Naive B cell (primary cell): ENCODE results near the gene SFTA2. TPM values are rescaled to one million over a fixed set of nuclear protein-coding genes. Genes with fewer than 3 reads are reported as not detected.
"Not testable (repeated sequence)": the region's sequence is repeated elsewhere in the genome, so short reads cannot be mapped to it uniquely, and the experiment has no call there.

Source experiments
- ATAC-seq, 2 donors: fragments of 150-1000 bp; cut with Tn5 transposase; 2 replicates each; pipeline ENCODE4 v1.10.0; 2021; ENCODE audit warnings: low read depth in 2 of 2, mild to moderate bottlenecking in 2 of 2, moderate library complexity in 2 of 2
- DNase-seq: peaks from one replicate; pipeline ENCODE4 v3.0.0; 2022
- H3K27ac Mint-ChIP-seq, 6 donors: one replicate each; pipeline ENCODE4 v1.8.0; 2020 to 2022; ENCODE audit warnings: mild to moderate bottlenecking in 6 of 6, mixed read lengths in 6 of 6, moderate library complexity in 5 of 6, inconsistent platforms in 2 of 6
- H3K27me3 Mint-ChIP-seq, 3 donors: one replicate each; pipeline ENCODE4 v1.8.0; 2021 to 2022; ENCODE audit warnings: mixed read lengths in 3 of 3, mild to moderate bottlenecking in 1 of 3
- H3K36me3 Mint-ChIP-seq, 2 donors: one replicate each; pipeline ENCODE4 v1.8.0; 2020 to 2022; ENCODE audit warnings: mixed read lengths in 2 of 2, inconsistent platforms in 1 of 2, mild to moderate bottlenecking in 1 of 2
- H3K4me1 Mint-ChIP-seq, 3 donors: one replicate each; pipeline ENCODE4 v1.8.0; 2020 to 2022; ENCODE audit warnings: mixed read lengths in 3 of 3, inconsistent platforms in 1 of 3, mild to moderate bottlenecking in 1 of 3, moderate library complexity in 1 of 3
- H3K4me3 Mint-ChIP-seq, 8 donors: one replicate each; pipeline ENCODE4 v1.8.0; 2020 to 2022; ENCODE audit warnings: mild to moderate bottlenecking in 8 of 8, mixed read lengths in 8 of 8, moderate library complexity in 8 of 8, inconsistent platforms in 2 of 8
- H3K9me3 Mint-ChIP-seq, 7 donors: one replicate each; pipeline ENCODE4 v1.8.0; 2020 to 2022; ENCODE audit warnings: mixed read lengths in 7 of 7, mild to moderate bottlenecking in 5 of 7, inconsistent platforms in 2 of 7, moderate library complexity in 1 of 7
- polyA plus RNA-seq, 6 donors: library from polyadenylated mRNA; unstranded; fragments of 300-500 nt; fragmentation: Illumina TruSeq; gene quantifications; one replicate each; pipeline ENCODE4 v1.2.3, GENCODE V29; 2021; ENCODE audit warnings: low read depth in 6 of 6

SFTA2 gene
- polyA plus RNA-seq, 6 donors from 2014 or later = 0.38 TPM; not detected in 5

DNA sequence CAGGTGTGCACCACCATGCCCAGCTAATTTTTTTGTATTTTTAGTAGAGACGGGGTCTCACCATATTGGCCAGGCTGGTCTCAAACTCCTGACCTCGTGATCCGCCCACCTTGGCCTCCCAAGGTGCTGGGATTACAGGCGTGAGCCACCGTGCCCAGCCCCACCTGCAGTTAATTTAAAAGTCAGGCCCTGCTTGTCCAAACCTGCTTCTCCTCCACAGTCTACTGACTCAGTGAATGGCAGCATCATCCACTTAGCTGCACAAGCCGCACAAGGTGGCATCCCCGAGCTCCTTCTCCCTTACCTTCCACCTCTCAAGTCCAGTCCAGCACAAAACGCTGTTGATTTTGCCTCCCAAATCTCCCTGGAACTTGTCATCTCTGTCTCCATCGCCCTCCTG is 29.8 kb downstream of the SFTA2 start:
- not testable (repeated sequence) for H3K9me3 Mint-ChIP-seq, DNase-seq, H3K36me3 Mint-ChIP-seq, H3K27me3 Mint-ChIP-seq, ATAC-seq
- H3K4me1 Mint-ChIP-seq = peaks cover 8 to 34% (median 11%) of the 10 kb centered on the region in 3 donors
- peak overlapping the region in 6 of 8 donors; percentile 13 to 86 (median 60) for H3K4me3 Mint-ChIP-seq
- peak overlapping the region in 3 of 6 donors; percentile 6 to 84 (median 34) for H3K27ac Mint-ChIP-seq

DNA sequence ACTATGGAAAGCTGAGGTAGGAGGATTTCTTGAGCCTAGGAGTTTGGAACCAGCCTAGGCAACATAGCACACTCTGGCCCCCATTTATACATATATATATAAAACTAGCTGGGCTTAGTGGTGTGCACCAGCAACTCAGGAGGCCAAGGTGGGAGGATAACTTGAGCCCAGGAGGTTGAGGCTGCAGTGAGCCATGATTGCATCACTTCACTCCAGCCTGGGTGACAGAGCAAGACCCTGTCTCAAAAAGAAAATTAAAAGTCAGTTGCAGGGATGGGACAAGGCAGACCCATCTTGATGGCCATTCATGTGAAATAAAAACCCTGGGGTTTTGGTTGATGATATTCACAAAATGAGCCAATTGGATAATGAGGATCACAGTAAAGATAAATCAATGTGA is 30.5 kb downstream of the SFTA2 start:
- H3K36me3 Mint-ChIP-seq = peaks cover 0 to 10% of the 10 kb centered on the region in 2 donors

DNA sequence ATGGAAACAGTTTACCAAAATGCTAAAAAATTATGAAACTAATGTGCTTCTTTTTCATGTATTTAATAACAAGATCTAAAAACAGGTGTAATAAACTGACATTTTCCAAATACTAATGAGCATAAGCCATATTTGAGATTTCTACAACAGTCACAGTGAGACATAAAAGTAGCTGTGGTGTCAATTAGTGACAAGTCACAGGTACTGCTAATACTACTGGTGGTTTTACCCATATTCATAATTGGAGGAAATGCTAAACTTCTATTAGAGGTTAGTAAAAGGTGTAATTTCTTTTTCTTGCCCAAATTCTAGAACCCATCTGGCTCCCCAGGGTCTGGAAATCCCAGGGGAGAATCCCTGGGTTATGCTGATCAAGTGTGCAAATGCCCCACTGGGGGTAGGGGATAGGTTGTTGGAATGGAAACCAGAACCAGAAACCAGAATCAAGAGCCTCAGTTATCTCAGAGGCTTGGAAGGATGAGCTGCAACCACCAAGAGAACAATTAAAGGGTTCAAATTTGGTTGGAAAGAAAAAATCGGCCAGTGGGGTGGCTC is 31.0 kb downstream of the SFTA2 start:
- Mint-ChIP-seq H3K4me3 (peak overlapping the region in 1 of 8 donors; percentile 5), H3K4me1 (peaks cover 10 to 30% (median 11%) of the 10 kb centered on the region in 3 donors), H3K36me3 (peaks cover 0 to 13% of the 10 kb centered on the region in 2 donors), H3K27me3 (no peaks in the 10 kb centered on the region), H3K9me3 (no peaks in the 10 kb centered on the region), H3K27ac (peak overlapping the region in 1 of 6 donors; percentile 7)
- ATAC-seq = no peak
- DNase-seq = no peak

More for the DNA sequence above, 30.5 kb downstream of the SFTA2 start:
- DNase-seq (no peak), ATAC-seq (no peak)
- Mint-ChIP-seq H3K9me3 (no peaks in the 10 kb centered on the region), H3K27ac (no peak overlapping the region), H3K4me1 (peaks cover 8 to 31% (median 11%) of the 10 kb centered on the region in 3 donors), H3K4me3 (no peak overlapping the region), H3K27me3 (no peaks in the 10 kb centered on the region)

- DNase-seq (no peak), ATAC-seq (no peak)
- no peaks in the 10 kb centered on the region for H3K9me3 Mint-ChIP-seq
- peaks cover 11 to 28% (median 17%) of the 10 kb centered on the region in 3 donors for H3K4me1 Mint-ChIP-seq
- H3K4me3 Mint-ChIP-seq = peak overlapping the region in 1 of 8 donors; percentile 15
- peak overlapping the region in 2 of 6 donors; percentile 15 to 96 for H3K27ac Mint-ChIP-seq
- peaks cover 5 to 31% of the 10 kb centered on the region in 2 donors for H3K36me3 Mint-ChIP-seq
- no peaks in the 10 kb centered on the region for H3K27me3 Mint-ChIP-seq
Measured at GRCh38 chr6:30898750-30899360, 33.1 kb downstream of the SFTA2 start.

DNA sequence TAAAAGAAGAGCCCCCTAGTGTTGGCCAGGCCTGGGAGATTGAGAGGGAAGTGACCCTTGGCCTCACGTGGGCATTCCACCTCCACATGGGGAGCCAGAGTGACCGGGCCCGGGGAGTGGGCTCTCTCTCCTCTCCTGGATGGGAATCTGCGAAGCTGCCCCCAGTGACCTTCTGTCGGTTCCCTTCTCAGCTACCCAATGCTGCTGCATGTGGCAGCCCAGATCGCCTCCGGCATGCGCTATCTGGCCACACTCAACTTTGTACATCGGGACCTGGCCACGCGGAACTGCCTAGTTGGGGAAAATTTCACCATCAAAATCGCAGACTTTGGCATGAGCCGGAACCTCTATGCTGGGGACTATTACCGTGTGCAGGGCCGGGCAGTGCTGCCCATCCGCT is 34.1 kb downstream of the SFTA2 start:
- no peaks in the 10 kb centered on the region for H3K27me3 Mint-ChIP-seq
- H3K9me3 Mint-ChIP-seq = no peaks in the 10 kb centered on the region
- DNase-seq (no peak), ATAC-seq (no peak)
- H3K4me1 Mint-ChIP-seq = peaks cover 8 to 20% (median 16%) of the 10 kb centered on the region in 3 donors
- no peak overlapping the region for H3K4me3 Mint-ChIP-seq
- H3K36me3 Mint-ChIP-seq = peaks cover 5 to 35% of the 10 kb centered on the region in 2 donors
- no peak overlapping the region for H3K27ac Mint-ChIP-seq

DNA sequence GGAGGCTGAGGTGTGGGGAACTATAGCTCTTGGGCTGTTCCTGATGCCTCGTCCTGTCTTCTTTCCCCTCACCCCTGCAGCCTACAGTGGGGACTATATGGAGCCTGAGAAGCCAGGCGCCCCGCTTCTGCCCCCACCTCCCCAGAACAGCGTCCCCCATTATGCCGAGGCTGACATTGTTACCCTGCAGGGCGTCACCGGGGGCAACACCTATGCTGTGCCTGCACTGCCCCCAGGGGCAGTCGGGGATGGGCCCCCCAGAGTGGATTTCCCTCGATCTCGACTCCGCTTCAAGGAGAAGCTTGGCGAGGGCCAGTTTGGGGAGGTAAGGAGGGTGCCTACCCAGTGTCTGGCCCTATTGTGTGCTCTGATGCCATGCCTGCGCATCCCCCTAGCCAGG is 35.4 kb downstream of the SFTA2 start:
- Mint-ChIP-seq H3K9me3 (no peaks in the 10 kb centered on the region), H3K4me1 (peaks cover 0 to 15% (median 8%) of the 10 kb centered on the region in 3 donors), H3K4me3 (no peak overlapping the region), H3K27me3 (no peaks in the 10 kb centered on the region), H3K36me3 (peaks cover 9 to 42% of the 10 kb centered on the region in 2 donors), H3K27ac (peak overlapping the region in 1 of 6 donors; percentile 7)
- no peak for ATAC-seq
- no peak for DNase-seq

- DNase-seq (no peak), ATAC-seq (no peak)
- no peak overlapping the region for H3K4me3 Mint-ChIP-seq
- H3K36me3 Mint-ChIP-seq = peaks cover 9 to 45% of the 10 kb centered on the region in 2 donors
- H3K27ac Mint-ChIP-seq = peak overlapping the region in 1 of 6 donors; percentile 28
- no peaks in the 10 kb centered on the region for H3K9me3 Mint-ChIP-seq
- peaks cover 0 to 18% (median 3%) of the 10 kb centered on the region in 3 donors for H3K4me1 Mint-ChIP-seq
- H3K27me3 Mint-ChIP-seq = no peaks in the 10 kb centered on the region
Measured at GRCh38 chr6:30895343-30895742, 36.6 kb downstream of the SFTA2 start.

- H3K9me3 Mint-ChIP-seq = no peaks in the 10 kb centered on the region
- peaks cover 9 to 50% of the 10 kb centered on the region in 2 donors for H3K36me3 Mint-ChIP-seq
- peaks cover 0 to 20% (median 7%) of the 10 kb centered on the region in 3 donors for H3K4me1 Mint-ChIP-seq
- ATAC-seq (no peak), DNase-seq (no peak)
- no peak overlapping the region for H3K4me3 Mint-ChIP-seq
- no peaks in the 10 kb centered on the region for H3K27me3 Mint-ChIP-seq
- H3K27ac Mint-ChIP-seq = peak overlapping the region in 1 of 6 donors; percentile 28
Measured at GRCh38 chr6:30894935-30895334, 37.0 kb downstream of the SFTA2 start.

DNA sequence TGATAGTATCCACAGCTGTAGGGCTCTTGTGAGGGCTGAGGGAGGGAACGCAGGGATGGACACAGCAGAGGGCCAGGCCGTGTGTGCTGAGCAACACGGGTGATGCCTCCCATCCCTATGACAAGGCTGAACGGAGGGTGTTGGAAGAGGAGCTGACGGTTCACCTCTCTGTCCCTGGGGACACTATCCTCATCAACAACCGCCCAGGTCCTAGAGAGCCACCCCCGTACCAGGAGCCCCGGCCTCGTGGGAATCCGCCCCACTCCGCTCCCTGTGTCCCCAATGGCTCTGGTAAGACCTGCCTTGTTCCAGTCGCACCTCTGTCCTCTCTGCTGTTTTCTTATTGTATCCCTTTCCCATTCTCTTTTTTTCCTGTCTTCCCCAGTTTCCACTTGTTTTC is 37.6 kb downstream of the SFTA2 start:
- H3K9me3 Mint-ChIP-seq = no peaks in the 10 kb centered on the region
- ATAC-seq (no peak), DNase-seq (no peak)
- peaks cover 0 to 20% (median 10%) of the 10 kb centered on the region in 3 donors for H3K4me1 Mint-ChIP-seq
- no peak overlapping the region for H3K27ac Mint-ChIP-seq
- peaks cover 9 to 55% of the 10 kb centered on the region in 2 donors for H3K36me3 Mint-ChIP-seq
- H3K27me3 Mint-ChIP-seq = no peaks in the 10 kb centered on the region
- no peak overlapping the region for H3K4me3 Mint-ChIP-seq

- no peak for ATAC-seq
- no peak for DNase-seq
- H3K4me1 Mint-ChIP-seq = peaks cover under 1 to 20% (median 10%) of the 10 kb centered on the region in 3 donors
- no peaks in the 10 kb centered on the region for H3K27me3 Mint-ChIP-seq
- H3K9me3 Mint-ChIP-seq = no peaks in the 10 kb centered on the region
- peaks cover 9 to 53% of the 10 kb centered on the region in 2 donors for H3K36me3 Mint-ChIP-seq
- H3K27ac Mint-ChIP-seq = no peak overlapping the region
- H3K4me3 Mint-ChIP-seq = no peak overlapping the region
Measured at GRCh38 chr6:30893666-30894065, 38.3 kb downstream of the SFTA2 start.

- DNase-seq (no peak), ATAC-seq (no peak)
- Mint-ChIP-seq H3K9me3 (no peaks in the 10 kb centered on the region), H3K36me3 (peaks cover 13 to 47% of the 10 kb centered on the region in 2 donors), H3K4me3 (no peak overlapping the region), H3K27me3 (no peaks in the 10 kb centered on the region), H3K4me1 (peaks cover 6 to 26% (median 11%) of the 10 kb centered on the region in 3 donors), H3K27ac (no peak overlapping the region)
Measured at GRCh38 chr6:30893001-30893591, 38.9 kb downstream of the SFTA2 start.

GRCh38 chr6:30891816-30892538 is 40.0 kb downstream of the SFTA2 start:
- DNase-seq = no peak
- H3K27me3 Mint-ChIP-seq = no peaks in the 10 kb centered on the region
- peaks cover 13 to 46% of the 10 kb centered on the region in 2 donors for H3K36me3 Mint-ChIP-seq
- H3K27ac Mint-ChIP-seq = no peak overlapping the region
- H3K4me1 Mint-ChIP-seq = peaks cover 12 to 27% (median 18%) of the 10 kb centered on the region in 3 donors
- no peak for ATAC-seq
- H3K4me3 Mint-ChIP-seq = peak overlapping the region in 1 of 8 donors; percentile 64
- no peaks in the 10 kb centered on the region for H3K9me3 Mint-ChIP-seq

DNA sequence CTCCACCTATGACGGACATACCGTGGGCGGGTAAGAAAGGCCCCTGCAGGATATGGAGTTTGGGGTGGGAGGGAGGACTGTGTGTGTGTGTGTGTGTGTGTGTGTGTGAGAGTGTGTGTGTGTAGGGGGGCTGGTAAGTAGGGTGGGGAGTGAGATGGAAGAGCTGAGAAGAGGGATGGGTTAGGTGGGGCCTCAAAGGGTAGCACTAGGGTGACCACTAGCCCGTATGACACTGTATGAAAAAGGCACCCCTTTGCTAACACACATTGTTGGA is 40.6 kb downstream of the SFTA2 start:
- peaks cover 18 to 32% (median 24%) of the 10 kb centered on the region in 3 donors for H3K4me1 Mint-ChIP-seq
- H3K27me3 Mint-ChIP-seq = no peaks in the 10 kb centered on the region
- no peak for DNase-seq
- no peak overlapping the region for H3K4me3 Mint-ChIP-seq
- H3K36me3 Mint-ChIP-seq = peaks cover 13 to 46% of the 10 kb centered on the region in 2 donors
- no peaks in the 10 kb centered on the region for H3K9me3 Mint-ChIP-seq
- no peak for ATAC-seq
- H3K27ac Mint-ChIP-seq = no peak overlapping the region
